ENCODE results near the gene SLC5A10. TPM values are rescaled to one million over a fixed set of nuclear protein-coding genes. Genes with fewer than 3 reads are reported as not detected.

The SLC5A10 gene
- not detected for total RNA-seq

DNA sequence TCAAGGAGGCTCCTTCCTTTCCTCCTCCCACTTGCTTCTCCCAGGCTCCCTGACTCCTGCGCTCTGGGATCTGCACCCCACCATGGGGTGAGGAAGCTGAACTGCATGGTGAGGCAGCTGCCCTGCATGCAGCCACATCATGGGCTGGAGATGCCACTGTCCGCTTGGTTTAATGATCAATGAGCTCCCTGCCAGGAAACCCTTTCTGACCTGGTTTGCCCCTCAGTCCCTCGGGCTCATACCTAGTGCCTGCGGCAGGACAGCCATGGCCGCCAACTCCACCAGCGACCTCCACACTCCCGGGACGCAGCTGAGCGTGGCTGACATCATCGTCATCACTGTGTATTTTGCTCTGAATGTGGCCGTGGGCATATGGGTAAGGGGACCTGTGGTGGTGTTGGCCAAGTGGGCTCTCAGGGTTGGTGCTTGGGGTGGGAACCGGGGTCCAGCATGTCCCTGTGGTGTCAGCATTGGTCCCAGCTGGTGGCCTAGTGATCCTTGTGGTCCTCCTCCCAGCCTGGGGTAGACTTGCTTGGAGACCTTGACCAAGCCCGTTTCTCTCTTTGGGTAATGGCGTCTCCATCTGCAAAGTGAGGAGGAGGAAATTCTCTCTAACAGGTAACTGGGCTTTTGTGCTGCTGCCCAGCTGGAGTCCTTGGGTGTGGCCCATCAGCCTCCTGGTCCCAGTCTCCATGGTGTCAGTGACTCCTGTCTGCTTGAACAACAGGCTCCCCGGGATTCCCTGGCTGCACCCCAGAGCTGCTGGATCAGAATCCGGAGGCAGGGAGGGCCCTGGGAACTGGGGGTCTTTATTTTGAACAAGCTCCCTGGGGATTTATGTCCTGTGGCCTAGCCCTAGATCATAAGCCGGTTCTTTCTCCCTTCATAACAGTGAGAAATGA lies at the start of gene SLC5A10:
SLC5A10 (plus strand) TSS at position 225 of the 902 bp plus-strand sequence; CDS start at position 266, 41 bp downstream.
- in situ Hi-C loops (cut with MboI; ENCODE audit: low pct_ligation_motif_present in 1 of 4, low pct_unique_long_range_greater_than_20kb in 1 of 4, low sequenced_read_pairs in 3 of 4) (no loop called here), intact Hi-C loops (cut with DNase I; ENCODE audit: low total_unique reads) (no loop called here)
- TF ChIP-seq EP300 (IDR thresholded peaks at IDR 0.05; ENCODE audit: low read depth) = no peak
- TF ChIP-seq, protein P1, sequence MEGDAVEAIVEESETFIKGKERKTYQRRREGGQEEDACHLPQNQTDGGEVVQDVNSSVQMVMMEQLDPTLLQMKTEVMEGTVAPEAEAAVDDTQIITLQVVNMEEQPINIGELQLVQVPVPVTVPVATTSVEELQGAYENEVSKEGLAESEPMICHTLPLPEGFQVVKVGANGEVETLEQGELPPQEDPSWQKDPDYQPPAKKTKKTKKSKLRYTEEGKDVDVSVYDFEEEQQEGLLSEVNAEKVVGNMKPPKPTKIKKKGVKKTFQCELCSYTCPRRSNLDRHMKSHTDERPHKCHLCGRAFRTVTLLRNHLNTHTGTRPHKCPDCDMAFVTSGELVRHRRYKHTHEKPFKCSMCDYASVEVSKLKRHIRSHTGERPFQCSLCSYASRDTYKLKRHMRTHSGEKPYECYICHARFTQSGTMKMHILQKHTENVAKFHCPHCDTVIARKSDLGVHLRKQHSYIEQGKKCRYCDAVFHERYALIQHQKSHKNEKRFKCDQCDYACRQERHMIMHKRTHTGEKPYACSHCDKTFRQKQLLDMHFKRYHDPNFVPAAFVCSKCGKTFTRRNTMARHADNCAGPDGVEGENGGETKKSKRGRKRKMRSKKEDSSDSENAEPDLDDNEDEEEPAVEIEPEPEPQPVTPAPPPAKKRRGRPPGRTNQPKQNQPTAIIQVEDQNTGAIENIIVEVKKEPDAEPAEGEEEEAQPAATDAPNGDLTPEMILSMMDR (IDR thresholded peaks at IDR 0.05) = peak in 2 of 5 experiments; percentile 13 to 20
- Histone ChIP-seq H3K4me3 (no peak within 1 kb of the TSS), H3K27ac (no peak within 1 kb of the TSS), H3K4me1 (no peaks in the 10 kb centered on the region), H3K36me3 (no peaks in the 10 kb centered on the region), H3K9me3 (no peaks in the 10 kb centered on the region), H3K27me3 (no peaks in the 10 kb centered on the region)
- DNase-seq = no peak
- 68% methylated on average over 7 of the region's 17 CpGs; no CpG with 5 or more reads in 1 of the 2 donors for WGBS, 2 donors (ENCODE audit: low coverage in 1 of 2)

DNA sequence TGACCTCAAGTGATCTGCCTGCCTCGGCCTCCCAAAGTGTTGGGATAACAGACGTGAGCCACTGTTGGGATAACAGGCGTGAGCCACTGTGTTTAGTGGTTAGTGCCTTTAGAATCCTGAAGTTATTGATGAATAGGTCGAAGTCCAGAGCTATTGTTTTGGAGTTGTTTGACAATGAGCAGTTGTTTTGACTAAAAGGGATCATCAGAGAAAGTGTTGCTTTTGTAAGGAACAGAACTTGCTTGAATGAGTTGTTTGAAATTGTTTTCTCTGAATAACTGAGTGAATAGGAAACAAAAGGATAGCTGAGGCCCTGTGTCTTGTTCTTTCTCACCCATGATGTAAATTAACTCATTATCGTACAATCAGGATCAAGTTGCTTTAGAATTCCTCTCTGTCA lies 47.5 kb upstream of the SLC5A10 start:
- H3K4me1 ChIP-seq = peaks cover 0 to 11% (median 0%) of the 10 kb centered on the region in 4 donors
- no peak for DNase-seq
- in situ Hi-C loops (cut with MboI; ENCODE audit: low pct_ligation_motif_present in 1 of 4, low pct_unique_long_range_greater_than_20kb in 1 of 4, low sequenced_read_pairs in 3 of 4) = no loop called here
- H3K27ac ChIP-seq = no peak overlapping the region
- H3K27me3 ChIP-seq = no peaks in the 10 kb centered on the region
- WGBS, 2 donors (ENCODE audit: low coverage in 1 of 2) = 89 to 91% methylated on average over 3 to 5 of the region's 5 CpGs
- H3K4me3 ChIP-seq = no peak overlapping the region
- H3K9me3 ChIP-seq = no peaks in the 10 kb centered on the region
- intact Hi-C loops (cut with DNase I; ENCODE audit: low total_unique reads) = no loop called here
- TF ChIP-seq, protein P1 (IDR thresholded peaks at IDR 0.05) = no peak
- H3K36me3 ChIP-seq = peaks cover 0 to 19% (median 2%) of the 10 kb centered on the region in 4 donors

DNA sequence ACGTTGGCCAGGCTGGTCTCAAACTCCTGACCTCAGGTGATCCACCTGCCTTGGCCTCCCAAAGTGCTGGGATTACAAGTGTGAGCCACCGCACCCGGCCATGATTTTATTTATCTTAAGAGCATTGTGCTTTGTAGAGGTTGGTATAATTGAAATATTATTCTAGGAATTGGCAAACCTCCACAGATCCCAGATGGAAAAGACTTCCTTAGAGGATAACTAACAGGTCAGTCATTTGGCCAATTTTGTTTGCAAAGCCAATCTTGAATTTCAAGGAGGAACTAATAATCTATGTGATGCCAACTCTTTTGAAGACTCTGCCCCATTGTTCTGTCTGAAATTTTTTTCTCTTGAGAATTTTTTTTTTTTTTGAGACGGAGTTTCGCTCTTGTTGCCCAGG lies 46.7 kb upstream of the SLC5A10 start:
- no peak for DNase-seq
- TF ChIP-seq, protein P1 (IDR thresholded peaks at IDR 0.05) = no peak
- TF ChIP-seq POLR2AphosphoS5 (IDR thresholded peaks at IDR 0.05) = no peak
- no peak for TF ChIP-seq EP300 (IDR thresholded peaks at IDR 0.05; ENCODE audit: low read depth)
- no peak for TF ChIP-seq POLR2A (IDR thresholded peaks at IDR 0.05)
- Histone ChIP-seq H3K4me3 (no peak overlapping the region), H3K9me3 (no peaks in the 10 kb centered on the region), H3K36me3 (peaks cover 0 to 19% (median 2%) of the 10 kb centered on the region in 4 donors), H3K27me3 (no peaks in the 10 kb centered on the region), H3K4me1 (peaks cover 0 to 10% (median 0%) of the 10 kb centered on the region in 4 donors), H3K27ac (no peak overlapping the region)
- in situ Hi-C loops (cut with MboI; ENCODE audit: low pct_ligation_motif_present in 1 of 4, low pct_unique_long_range_greater_than_20kb in 1 of 4, low sequenced_read_pairs in 3 of 4) = no loop called here
- 83 to 90% methylated on average over 3 to 5 of the region's 5 CpGs for WGBS, 2 donors (ENCODE audit: low coverage in 1 of 2)
- intact Hi-C loops (cut with DNase I; ENCODE audit: low total_unique reads) = no loop called here

DNA sequence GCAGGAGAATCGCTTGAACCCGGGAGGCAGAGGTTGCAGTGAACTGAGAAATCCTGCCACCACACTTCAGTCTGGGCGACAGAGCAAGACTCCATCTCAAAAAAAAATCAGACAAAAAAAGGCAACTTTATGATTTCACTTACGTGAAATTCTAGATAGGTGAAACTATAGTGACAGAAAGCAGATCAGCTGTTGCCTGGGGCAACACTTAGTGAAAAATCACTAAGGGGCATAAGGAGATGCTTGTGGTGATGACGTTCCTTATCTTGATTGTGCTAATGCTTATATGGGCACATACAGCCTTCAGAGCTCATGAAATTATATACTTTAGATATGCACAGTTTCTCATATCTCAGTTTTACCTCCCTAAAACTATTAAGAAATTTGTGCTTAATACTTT lies 41.6 kb upstream of the SLC5A10 start:
- DNase-seq = no peak
- TF ChIP-seq, protein P1 (IDR thresholded peaks at IDR 0.05) = no peak
- no peak for TF ChIP-seq POLR2A (IDR thresholded peaks at IDR 0.05)
- TF ChIP-seq EP300 (IDR thresholded peaks at IDR 0.05; ENCODE audit: low read depth) = no peak
- TF ChIP-seq POLR2AphosphoS5 (IDR thresholded peaks at IDR 0.05) = no peak
- Histone ChIP-seq H3K27ac (no peak overlapping the region), H3K4me1 (no peaks in the 10 kb centered on the region), H3K36me3 (peaks cover 0 to 25% (median 11%) of the 10 kb centered on the region in 4 donors), H3K9me3 (no peaks in the 10 kb centered on the region), H3K4me3 (no peak overlapping the region), H3K27me3 (no peaks in the 10 kb centered on the region)
- in situ Hi-C loops (cut with MboI; ENCODE audit: low pct_ligation_motif_present in 1 of 4, low pct_unique_long_range_greater_than_20kb in 1 of 4, low sequenced_read_pairs in 3 of 4) = no loop called here
- 79 to 89% methylated on average over 4 to 5 of the region's 5 CpGs for WGBS, 2 donors (ENCODE audit: low coverage in 1 of 2)
- intact Hi-C loops (cut with DNase I; ENCODE audit: low total_unique reads) = no loop called here

All from transverse colon (tissue), 4 donors.